Hematopoietic multipotent progenitor cell treated with erythropoietin and hydrocortisone succinate and interleukin-3 and kit ligand, for 6 days (in vitro differentiated cells): ENCODE results near the gene BRIX1.
"Not testable (repeated sequence)": the region's sequence is repeated elsewhere in the genome, so short reads cannot be mapped to it uniquely, and the experiment has no call there.

Experiments
- DNase-seq: peaks from one replicate; pipeline ENCODE4 v3.0.0-alpha.2; 2015

The BRIX1 gene

GRCh38 chr5:34915856-34916192, 313 bp downstream of the BRIX1 start:
- DNase-seq, result no peak

- DNase-seq, result peak; percentile 50
Measured at GRCh38 chr5:34916518-34916917, 1.0 kb downstream of the BRIX1 start.

DNA sequence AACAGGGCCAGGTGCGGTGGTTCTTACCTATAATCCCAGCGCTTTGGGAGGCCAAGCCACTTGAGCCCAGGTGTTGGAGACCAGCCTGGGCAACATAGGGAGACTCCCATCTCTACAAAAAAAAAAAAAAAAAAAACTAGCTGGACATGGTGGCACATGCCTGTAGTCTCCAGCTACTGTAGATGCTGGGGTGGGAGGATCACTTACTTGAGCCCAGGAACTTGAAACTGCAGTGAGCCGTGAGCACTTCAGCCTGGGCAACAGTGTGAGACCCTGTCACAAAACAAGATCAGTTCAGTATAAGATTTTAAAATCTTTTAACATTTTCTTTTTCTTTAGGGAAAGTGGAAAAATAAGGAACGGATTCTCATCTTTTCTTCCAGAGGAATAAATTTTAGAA, 2.5 kb downstream of the BRIX1 start:
- DNase-seq, result no peak

- DNase-seq, result no peak
Measured at GRCh38 chr5:34919077-34919476, 3.6 kb downstream of the BRIX1 start.

DNA sequence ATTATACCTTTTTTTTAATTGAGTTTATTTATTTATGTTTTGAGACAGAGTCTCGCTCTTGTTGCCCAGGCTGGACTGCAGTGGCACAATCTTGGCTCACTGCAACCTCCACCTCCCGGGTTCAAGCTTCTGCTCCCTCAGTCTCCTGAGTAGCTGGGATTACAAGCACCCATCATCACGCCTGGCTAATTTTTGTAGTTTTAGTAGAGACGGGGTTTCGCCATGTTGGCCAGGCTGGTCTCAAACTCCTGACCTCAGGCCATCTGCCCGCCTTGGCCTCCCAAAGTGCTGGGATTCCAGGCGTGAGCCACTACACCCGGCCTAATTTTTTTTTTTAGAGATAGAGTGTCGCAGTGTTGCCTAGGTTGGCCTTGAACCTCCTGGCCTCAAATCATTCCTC, 7.7 kb downstream of the BRIX1 start:
- not testable (repeated sequence) for DNase-seq

- DNase-seq, result peak; percentile 87
Measured at GRCh38 chr5:34923694-34924461, 8.4 kb downstream of the BRIX1 start.

- no peak for DNase-seq
Measured at GRCh38 chr5:34924462-34924765, 8.9 kb downstream of the BRIX1 start.

DNA sequence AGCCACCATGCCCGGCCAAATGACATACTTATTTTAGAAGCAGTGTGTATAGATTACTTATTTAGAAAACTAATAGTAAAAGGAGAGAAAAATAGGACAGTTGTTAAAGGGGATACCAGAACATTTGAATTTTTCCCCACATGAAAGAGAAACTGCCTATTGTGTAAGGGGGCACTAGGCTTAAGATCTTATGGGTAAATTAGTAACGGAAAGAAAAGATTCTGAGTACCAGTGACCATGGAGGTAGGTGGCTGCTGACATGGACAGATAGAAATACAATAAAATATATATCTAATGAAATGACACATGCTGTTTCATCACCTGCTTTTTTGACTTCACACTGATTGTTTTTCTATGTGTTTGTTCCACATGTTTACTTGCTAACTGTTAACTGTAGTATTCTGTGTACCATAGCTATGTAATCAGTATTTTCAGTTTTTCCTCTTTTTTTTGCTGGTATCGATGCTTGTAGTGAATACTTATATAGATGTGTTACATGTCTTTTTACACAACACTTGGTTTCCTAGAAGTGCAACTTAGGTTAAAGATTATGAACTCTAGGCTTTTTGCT, 10.9 kb downstream of the BRIX1 start:
- DNase-seq, result no peak

- DNase-seq, result no peak
Measured at GRCh38 chr5:34927785-34928184, 12.3 kb downstream of the BRIX1 start.

DNA sequence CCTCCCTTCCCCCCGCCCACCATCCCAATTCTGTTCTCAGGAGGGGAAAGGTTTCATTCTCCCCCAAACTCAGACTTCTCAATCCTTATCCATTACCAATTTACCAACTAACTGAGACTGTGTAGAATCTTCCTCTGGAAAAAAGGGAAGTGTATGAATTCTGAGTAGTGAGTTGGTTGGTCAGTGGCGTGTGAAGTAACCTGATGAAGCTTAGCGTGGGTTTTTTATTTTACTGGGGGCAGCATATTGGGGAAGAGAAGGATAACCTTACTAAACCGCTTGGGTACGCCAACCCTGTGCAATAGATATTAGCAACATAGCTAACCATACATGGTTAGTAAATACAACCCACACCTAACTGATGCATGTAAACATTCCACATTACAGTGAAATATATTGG, 12.8 kb downstream of the BRIX1 start:
- DNase-seq, result no peak

DNA sequence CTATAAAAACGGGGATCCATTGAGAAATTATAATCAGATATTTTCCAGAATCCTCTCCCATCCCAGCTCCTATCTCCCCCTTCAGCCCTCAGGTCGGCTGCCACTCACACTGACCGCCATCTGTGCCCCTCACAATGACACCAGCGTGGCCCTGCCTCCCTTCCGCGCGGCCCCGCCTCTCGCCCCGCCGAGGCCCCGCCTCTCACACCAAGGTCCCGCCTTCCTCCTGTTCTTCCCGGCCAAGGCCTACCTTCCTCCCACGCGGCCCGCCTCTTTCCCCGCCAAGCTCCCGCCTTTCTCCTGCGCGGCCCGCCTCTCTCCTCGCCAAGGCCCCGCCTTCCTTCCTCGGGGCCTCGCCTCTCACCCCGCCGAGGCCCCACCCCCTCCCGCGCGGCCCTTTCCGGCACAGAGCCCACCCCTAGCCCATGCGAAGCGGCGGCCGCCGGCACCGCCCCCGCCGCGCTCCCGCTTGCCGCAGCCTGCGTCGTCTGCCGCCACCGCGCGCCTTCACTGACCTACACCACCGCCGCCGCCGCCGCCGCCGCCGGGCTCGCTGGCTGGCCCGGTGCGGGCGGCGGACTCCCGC, 13.7 kb downstream of the BRIX1 start, which contains the start of gene DNAJC21:
Gene DNAJC21 (plus strand): TSS at position 426 of the 586 bp plus-strand sequence. CDS start 261 bp downstream, outside the sequence.
- DNase-seq, result peak; percentile 98

GRCh38 chr5:34929720-34930461, 14.4 kb downstream of the BRIX1 start:
- DNase-seq, result peak; percentile 90

GRCh38 chr5:34930462-34930844, 14.9 kb downstream of the BRIX1 start:
- peak; percentile 39 for DNase-seq

- DNase-seq, result no peak
Measured at GRCh38 chr5:34930870-34931269, 15.4 kb downstream of the BRIX1 start.

GRCh38 chr5:34932947-34933346, 17.4 kb downstream of the BRIX1 start:
- no peak for DNase-seq

DNA sequence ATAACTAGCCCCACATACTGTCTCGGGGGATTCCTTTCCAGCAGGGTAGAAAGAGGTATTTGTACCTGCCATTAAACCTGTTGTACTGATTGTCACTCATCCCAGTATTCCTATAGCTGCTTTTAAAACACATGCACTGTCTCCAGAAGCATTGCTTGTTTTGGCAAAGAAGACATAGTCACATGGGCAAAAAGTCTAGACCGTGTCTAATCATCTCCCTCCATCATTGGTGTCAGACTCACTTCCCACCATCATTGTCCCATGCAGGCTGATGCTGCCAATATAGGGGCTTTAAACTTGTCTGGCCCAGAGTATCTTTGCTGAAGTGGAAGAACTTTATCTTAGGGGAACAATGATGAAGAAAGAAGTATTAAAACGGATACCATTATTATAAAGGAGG, 26.4 kb downstream of the BRIX1 start:
- no peak for DNase-seq

DNA sequence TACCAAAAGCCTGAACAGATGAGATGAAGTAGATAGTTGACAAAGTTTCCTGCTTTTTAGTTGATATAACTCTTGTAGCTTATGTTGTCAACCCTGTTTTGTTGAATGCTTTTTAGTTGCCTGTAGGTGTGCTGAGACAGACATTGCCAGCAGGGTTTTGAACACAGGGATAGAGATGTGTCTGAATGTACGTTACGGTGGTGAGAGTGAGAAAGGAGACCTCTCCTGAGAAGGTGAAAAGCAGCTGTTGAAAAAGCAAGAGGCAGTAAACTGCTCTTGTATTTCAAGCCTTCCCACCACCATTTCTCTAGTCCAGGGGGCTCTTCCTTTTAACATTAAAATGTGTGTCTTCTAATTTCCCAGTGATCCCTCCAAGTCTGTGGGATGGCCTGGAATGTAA, 28.5 kb downstream of the BRIX1 start:
- DNase-seq, result no peak

DNA sequence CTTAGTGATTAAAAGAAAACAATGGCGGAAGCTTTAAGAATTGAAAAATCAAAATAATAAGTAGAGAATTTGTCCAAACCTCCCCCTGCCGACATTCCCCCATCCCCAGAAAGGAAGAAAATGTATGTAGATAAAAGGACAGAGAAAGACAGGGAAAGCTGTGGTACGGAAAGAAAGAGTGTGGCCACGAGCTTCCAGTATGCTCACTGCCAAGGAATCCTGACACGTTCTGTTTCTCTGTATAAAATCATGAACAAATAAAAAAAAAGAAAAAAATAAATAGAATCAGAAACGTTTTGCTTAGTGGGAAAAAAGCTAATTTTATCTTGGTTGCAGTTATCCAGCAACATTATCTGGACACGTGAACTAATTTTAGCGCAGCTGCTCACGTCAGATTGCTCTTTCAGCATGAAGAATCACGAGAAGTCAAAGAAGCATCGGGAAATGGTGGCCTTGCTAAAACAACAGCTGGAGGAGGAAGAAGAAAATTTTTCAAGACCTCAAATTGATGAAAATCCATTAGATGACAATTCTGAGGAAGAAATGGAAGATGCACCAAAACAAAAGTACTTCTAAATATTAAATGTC, 29.0 kb downstream of the BRIX1 start:
- no peak for DNase-seq

GRCh38 chr5:34957321-34957720, 41.8 kb downstream of the BRIX1 start:
- no peak for DNase-seq

DNA sequence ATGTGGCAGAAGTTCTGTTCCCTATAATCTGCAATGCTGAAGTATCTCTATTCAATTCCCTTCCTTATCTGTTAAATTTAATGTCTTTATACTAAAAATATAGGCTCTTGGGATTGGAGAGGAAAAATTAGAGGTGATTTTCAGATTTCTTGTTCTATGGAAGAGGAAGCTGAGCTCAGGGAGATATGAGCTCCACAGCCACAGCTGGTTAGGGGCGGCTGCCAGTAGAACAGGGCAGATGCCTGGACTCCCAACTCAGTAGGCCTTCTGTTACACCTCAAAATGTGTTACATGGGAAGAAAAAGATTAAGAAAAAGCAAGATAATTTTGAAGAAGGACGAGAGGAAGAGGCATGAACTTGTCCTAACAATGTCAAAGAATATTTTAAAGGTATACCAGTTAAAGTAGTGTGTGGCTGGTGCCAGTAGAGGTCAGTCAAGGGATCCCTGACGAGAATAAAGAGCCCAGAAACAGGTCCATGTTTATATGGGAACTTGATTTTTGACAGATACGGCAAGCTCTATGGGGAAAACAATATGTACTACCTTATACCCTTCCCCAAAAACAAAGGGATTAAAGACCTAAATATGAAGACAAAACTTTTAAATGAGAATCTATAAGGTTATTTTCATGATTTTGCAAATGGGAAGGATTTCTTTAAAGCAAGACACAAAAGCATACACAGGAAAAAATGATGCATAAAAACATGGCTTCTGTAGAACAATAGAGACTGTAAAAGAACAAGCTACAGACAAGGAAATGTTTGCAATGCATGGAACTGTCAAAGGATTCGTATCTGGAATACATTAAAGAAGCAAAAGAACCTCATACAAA, 42.6 kb downstream of the BRIX1 start:
- peak; percentile 65 for DNase-seq

- peak; percentile 5 for DNase-seq
Measured at GRCh38 chr5:34959323-34959722, 43.8 kb downstream of the BRIX1 start.

GRCh38 chr5:34967540-34967939, 52.0 kb downstream of the BRIX1 start:
- no peak for DNase-seq

GRCh38 chr5:34968258-34968657, 52.7 kb downstream of the BRIX1 start:
- DNase-seq, result no peak
